Measurements from ENCODE around the gene ATF1.

The ATF1 gene

GRCh38 chr12:50720501-50720900 is 43.4 kb upstream of the ATF1 start:
- Histone ChIP-seq H2BK12ac (ENCODE audit: low read length) (no peak overlapping the region), H4K12ac (ENCODE audit: low read depth, low read length) (no peak overlapping the region), H3K14ac (ENCODE audit: low read length) (no peak overlapping the region), H3K4me3 (ENCODE audit: low read depth, low read length) (no peak overlapping the region), H2AK5ac (ENCODE audit: low read length) (no peak overlapping the region), H3K9ac (ENCODE audit: low read length) (no peak overlapping the region), H3K4ac (ENCODE audit: low read depth, low read length) (no peak overlapping the region), H2AFZ (ENCODE audit: insufficient read depth, low read length, poor library complexity) (no peak overlapping the region), H3K9me3 (ENCODE audit: insufficient read depth, low read depth, low read length) (no peaks in the 10 kb centered on the region), H3K79me1 (ENCODE audit: low read length) (no peaks in the 10 kb centered on the region), H3K4me2 (ENCODE audit: low read length) (no peak overlapping the region), H3K36me3 (ENCODE audit: control insufficient read depth in 1 of 2, insufficient read depth in 2 of 2, low read length in 2 of 2) (peaks cover 31 to 50% of the 10 kb centered on the region in 2 experiments), H3K27me3 (ENCODE audit: insufficient read depth, low read length) (no peaks in the 10 kb centered on the region), H3K79me2 (ENCODE audit: control insufficient read depth, insufficient read depth, low read length, poor library complexity) (no peaks in the 10 kb centered on the region), H2BK5ac (ENCODE audit: low read depth, low read length, poor library complexity) (no peak overlapping the region), H3K27ac (ENCODE audit: low read depth, low read length) (no peak overlapping the region), H3K4me1 (ENCODE audit: control insufficient read depth in 1 of 2, insufficient read depth in 2 of 2, low read length in 2 of 2) (no peaks in the 10 kb centered on the region), H3K23ac (ENCODE audit: low read length) (no peak overlapping the region), H3K18ac (ENCODE audit: low read length) (no peak overlapping the region), H2BK120ac (ENCODE audit: insufficient read depth, low read length, poor library complexity) (no peak overlapping the region), H4K91ac (ENCODE audit: low read depth, low read length) (no peak overlapping the region), H4K8ac (ENCODE audit: low read depth, low read length) (no peak overlapping the region)
- WGBS (ENCODE audit: extremely low coverage, insufficient coverage, insufficient read length), result no CpG with 5 or more reads among the region's 5 CpGs
- DNase-seq, result no peak

GRCh38 chr12:50723865-50724264 is 40.0 kb upstream of the ATF1 start:
- H3K23ac ChIP-seq (ENCODE audit: low read length), result no peak overlapping the region
- H4K91ac ChIP-seq (ENCODE audit: low read depth, low read length), result no peak overlapping the region
- no peak overlapping the region for H3K4me2 ChIP-seq (ENCODE audit: low read length)
- no peak overlapping the region for H2AFZ ChIP-seq (ENCODE audit: insufficient read depth, low read length, poor library complexity)
- no peaks in the 10 kb centered on the region for H3K79me2 ChIP-seq (ENCODE audit: control insufficient read depth, insufficient read depth, low read length, poor library complexity)
- H4K12ac ChIP-seq (ENCODE audit: low read depth, low read length), result no peak overlapping the region
- H3K27me3 ChIP-seq (ENCODE audit: insufficient read depth, low read length), result no peaks in the 10 kb centered on the region
- H2AK5ac ChIP-seq (ENCODE audit: low read length), result no peak overlapping the region
- H3K9ac ChIP-seq (ENCODE audit: low read length), result no peak overlapping the region
- H4K8ac ChIP-seq (ENCODE audit: low read depth, low read length), result no peak overlapping the region
- no peak overlapping the region for H2BK120ac ChIP-seq (ENCODE audit: insufficient read depth, low read length, poor library complexity)
- no peak overlapping the region for H3K14ac ChIP-seq (ENCODE audit: low read length)
- peaks cover 36 to 61% of the 10 kb centered on the region in 2 experiments for H3K36me3 ChIP-seq (ENCODE audit: control insufficient read depth in 1 of 2, insufficient read depth in 2 of 2, low read length in 2 of 2)
- H3K79me1 ChIP-seq (ENCODE audit: low read length), result no peaks in the 10 kb centered on the region
- WGBS (ENCODE audit: extremely low coverage, insufficient coverage, insufficient read length), result no CpG with 5 or more reads among the region's 1 CpG
- no peak overlapping the region for H2BK5ac ChIP-seq (ENCODE audit: low read depth, low read length, poor library complexity)
- DNase-seq, result no peak
- no peaks in the 10 kb centered on the region for H3K4me1 ChIP-seq (ENCODE audit: control insufficient read depth in 1 of 2, insufficient read depth in 2 of 2, low read length in 2 of 2)
- H3K27ac ChIP-seq (ENCODE audit: low read depth, low read length), result no peak overlapping the region
- no peak overlapping the region for H3K18ac ChIP-seq (ENCODE audit: low read length)
- H2BK12ac ChIP-seq (ENCODE audit: low read length), result no peak overlapping the region
- no peak overlapping the region for H3K4me3 ChIP-seq (ENCODE audit: low read depth, low read length)
- H3K9me3 ChIP-seq (ENCODE audit: insufficient read depth, low read depth, low read length), result no peaks in the 10 kb centered on the region
- no peak overlapping the region for H3K4ac ChIP-seq (ENCODE audit: low read depth, low read length)

- Histone ChIP-seq H3K14ac (ENCODE audit: low read length) (no peak overlapping the region), H3K27ac (ENCODE audit: low read depth, low read length) (no peak overlapping the region), H3K36me3 (ENCODE audit: control insufficient read depth in 1 of 2, insufficient read depth in 2 of 2, low read length in 2 of 2) (peaks cover 39 to 69% of the 10 kb centered on the region in 2 experiments), H3K79me1 (ENCODE audit: low read length) (no peaks in the 10 kb centered on the region), H2BK5ac (ENCODE audit: low read depth, low read length, poor library complexity) (no peak overlapping the region), H2AFZ (ENCODE audit: insufficient read depth, low read length, poor library complexity) (no peak overlapping the region), H4K8ac (ENCODE audit: low read depth, low read length) (no peak overlapping the region), H4K12ac (ENCODE audit: low read depth, low read length) (no peak overlapping the region), H3K79me2 (ENCODE audit: control insufficient read depth, insufficient read depth, low read length, poor library complexity) (no peaks in the 10 kb centered on the region), H2BK120ac (ENCODE audit: insufficient read depth, low read length, poor library complexity) (no peak overlapping the region), H3K23ac (ENCODE audit: low read length) (no peak overlapping the region), H3K9ac (ENCODE audit: low read length) (no peak overlapping the region), H3K4ac (ENCODE audit: low read depth, low read length) (no peak overlapping the region), H3K4me1 (ENCODE audit: control insufficient read depth in 1 of 2, insufficient read depth in 2 of 2, low read length in 2 of 2) (no peaks in the 10 kb centered on the region), H3K9me3 (ENCODE audit: insufficient read depth, low read depth, low read length) (no peaks in the 10 kb centered on the region), H2BK12ac (ENCODE audit: low read length) (no peak overlapping the region), H3K4me2 (ENCODE audit: low read length) (no peak overlapping the region), H3K27me3 (ENCODE audit: insufficient read depth, low read length) (no peaks in the 10 kb centered on the region), H2AK5ac (ENCODE audit: low read length) (no peak overlapping the region), H4K91ac (ENCODE audit: low read depth, low read length) (no peak overlapping the region), H3K18ac (ENCODE audit: low read length) (no peak overlapping the region), H3K4me3 (ENCODE audit: low read depth, low read length) (no peak overlapping the region)
- no peak for DNase-seq
- 100% methylated on average over 2 of the region's 5 CpGs for WGBS (ENCODE audit: extremely low coverage, insufficient coverage, insufficient read length)
Measured at GRCh38 chr12:50725011-50725942, 38.6 kb upstream of the ATF1 start.

GRCh38 chr12:50727466-50727865 is 36.4 kb upstream of the ATF1 start:
- no peak overlapping the region for H4K91ac ChIP-seq (ENCODE audit: low read depth, low read length)
- DNase-seq, result no peak
- WGBS (ENCODE audit: extremely low coverage, insufficient coverage, insufficient read length), result no CpG with 5 or more reads among the region's 2 CpGs

More at GRCh38 chr12:50727466-50727865, 36.4 kb upstream of the ATF1 start:
- Histone ChIP-seq H3K18ac (ENCODE audit: low read length) (no peak overlapping the region), H3K9ac (ENCODE audit: low read length) (no peak overlapping the region), H3K27me3 (ENCODE audit: insufficient read depth, low read length) (no peaks in the 10 kb centered on the region), H3K4me2 (ENCODE audit: low read length) (no peak overlapping the region), H3K36me3 (ENCODE audit: control insufficient read depth in 1 of 2, insufficient read depth in 2 of 2, low read length in 2 of 2) (peaks cover 41 to 68% of the 10 kb centered on the region in 2 experiments), H3K4me1 (ENCODE audit: control insufficient read depth in 1 of 2, insufficient read depth in 2 of 2, low read length in 2 of 2) (no peaks in the 10 kb centered on the region), H2AFZ (ENCODE audit: insufficient read depth, low read length, poor library complexity) (no peak overlapping the region), H3K14ac (ENCODE audit: low read length) (no peak overlapping the region), H4K8ac (ENCODE audit: low read depth, low read length) (no peak overlapping the region), H3K23ac (ENCODE audit: low read length) (no peak overlapping the region), H4K12ac (ENCODE audit: low read depth, low read length) (no peak overlapping the region), H2BK120ac (ENCODE audit: insufficient read depth, low read length, poor library complexity) (no peak overlapping the region), H3K79me2 (ENCODE audit: control insufficient read depth, insufficient read depth, low read length, poor library complexity) (no peaks in the 10 kb centered on the region), H3K4ac (ENCODE audit: low read depth, low read length) (no peak overlapping the region), H2BK12ac (ENCODE audit: low read length) (no peak overlapping the region), H3K27ac (ENCODE audit: low read depth, low read length) (no peak overlapping the region), H3K79me1 (ENCODE audit: low read length) (no peaks in the 10 kb centered on the region), H2AK5ac (ENCODE audit: low read length) (no peak overlapping the region), H3K4me3 (ENCODE audit: low read depth, low read length) (no peak overlapping the region), H3K9me3 (ENCODE audit: insufficient read depth, low read depth, low read length) (no peaks in the 10 kb centered on the region), H2BK5ac (ENCODE audit: low read depth, low read length, poor library complexity) (no peak overlapping the region)

Data from trophoblast cell (in vitro differentiated cells and primary cell).